GM23338 (cell line): Measurements from ENCODE around the gene IL5RA. TPM values are rescaled to one million over a fixed set of nuclear protein-coding genes. Genes with fewer than 3 reads are reported as not detected.

Source experiments
- ATAC-seq: fragments of 200-7000 bp; cut with Tn5 transposase; 3 replicates; pipeline ENCODE4 v1.9.1; 2020
- DNase-seq: peaks from one replicate; pipeline ENCODE4 v3.0.0-alpha.2; 2015; ENCODE audit warnings: low spot score
- H2AFZ ChIP-seq: fragments of 200-600 bp; sonication (generic); 2 replicates; pipeline ENCODE4 v1.8.0; 2016; ENCODE audit warnings: antibody characterized with exemption, mild to moderate bottlenecking, moderate library complexity
- H3F3A ChIP-seq: fragments of 200-600 bp; sonication (generic); replicated peaks from 2 replicates; pipeline ENCODE4 v1.8.0; 2017; ENCODE audit warnings: antibody characterized with exemption, mixed run types, low read depth
- H3K27ac ChIP-seq: fragments of 200-600 bp; sonication (generic); 2 replicates; pipeline ENCODE4 v1.6.1; 2016; ENCODE audit warnings: low read depth
- H3K27me3 ChIP-seq: fragments of 200-600 bp; sonication (generic); 2 replicates; pipeline ENCODE4 v1.8.0; 2016; ENCODE audit warnings: mild to moderate bottlenecking, mixed run types, moderate library complexity; ENCODE audit not compliant: insufficient read depth
- H3K36me3 ChIP-seq: fragments of 200-600 bp; sonication (generic); 2 replicates; pipeline ENCODE4 v1.8.0; 2016; ENCODE audit warnings: mild to moderate bottlenecking; ENCODE audit not compliant: insufficient read depth
- H3K4me1 ChIP-seq: fragments of 200-600 bp; sonication (generic); 2 replicates; pipeline ENCODE4 v1.8.0; 2016; ENCODE audit warnings: mild to moderate bottlenecking, moderate library complexity; ENCODE audit not compliant: insufficient read depth
- H3K4me2 ChIP-seq: fragments of 200-600 bp; sonication (generic); 2 replicates; pipeline ENCODE4 v1.7.1; 2017; ENCODE audit warnings: mixed run types
- H3K4me3 ChIP-seq: fragments of 200-600 bp; sonication (generic); 2 replicates; pipeline ENCODE4 v1.6.1; 2016; ENCODE audit warnings: mixed run types
- H3K79me2 ChIP-seq: fragments of 200-600 bp; sonication (generic); replicated peaks from 2 replicates; pipeline ENCODE4 v1.8.0; 2017; ENCODE audit warnings: mild to moderate bottlenecking; ENCODE audit not compliant: insufficient read depth
- H3K9me2 ChIP-seq: fragments of 200-600 bp; sonication (generic); 2 replicates; pipeline ENCODE4 v1.8.0; 2017; ENCODE audit not compliant: insufficient read depth
- H4K20me1 ChIP-seq: fragments of 200-600 bp; sonication (generic); replicated peaks from 2 replicates; pipeline ENCODE4 v1.8.0; 2017; ENCODE audit warnings: mild to moderate bottlenecking; ENCODE audit not compliant: insufficient read depth
- H3K27ac Mint-ChIP-seq: 2 replicates; pipeline ENCODE4 v1.8.0; 2020; ENCODE audit warnings: inconsistent platforms, mild to moderate bottlenecking, moderate library complexity, mixed read lengths
- H3K27me3 Mint-ChIP-seq: 3 replicates; pipeline ENCODE4 v1.8.0; 2022; ENCODE audit warnings: low read depth, mild to moderate bottlenecking, moderate library complexity, mixed read lengths, inconsistent platforms; ENCODE audit not compliant: insufficient read depth, poor library complexity
- H3K36me3 Mint-ChIP-seq: 3 replicates; pipeline ENCODE4 v1.8.0; 2021; ENCODE audit warnings: low read depth, mild to moderate bottlenecking, inconsistent platforms, moderate library complexity, mixed read lengths
- H3K4me1 Mint-ChIP-seq: 3 replicates; pipeline ENCODE4 v1.8.0; 2020; ENCODE audit warnings: mild to moderate bottlenecking, inconsistent platforms, mixed read lengths
- H3K4me3 Mint-ChIP-seq: 3 replicates; pipeline ENCODE4 v1.8.0; 2021; ENCODE audit warnings: moderate library complexity, mild to moderate bottlenecking, inconsistent platforms, mixed read lengths
- H3K9me3 Mint-ChIP-seq: 3 replicates; pipeline ENCODE4 v1.8.0; 2020; ENCODE audit warnings: moderate library complexity, mild to moderate bottlenecking, inconsistent platforms, mixed read lengths
- CREB1 ChIP-seq: fragments of 250-450 bp; sonication (Bioruptor Pico); IDR thresholded peaks from 2 replicates; pipeline ENCODE4 v1.5.0; 2020; ENCODE audit warnings: low read depth, mild to moderate bottlenecking, moderate library complexity
- CTCF ChIP-seq, 2 experiments: fragments of 200-600 bp in 1 of 2; sonication (generic) in 1 of 2; conservative IDR thresholded peaks; 2 replicates each; pipeline versions ENCODE4 v1.5.1 to v1.6.1; 2016 to 2017; ENCODE audit warnings: antibody characterized with exemption in 2 of 2, low read depth in 2 of 2, mild to moderate bottlenecking in 2 of 2, moderate library complexity in 1 of 2
- ETS1 ChIP-seq: IDR thresholded peaks from 2 replicates; pipeline ENCODE4 v1.6.1; 2016; ENCODE audit warnings: antibody characterized with exemption
- EZH2phosphoT487 ChIP-seq: fragments of 200-600 bp; sonication (generic); IDR thresholded peaks from one replicate; pipeline ENCODE4 v1.8.1; 2018; ENCODE audit warnings: antibody characterized with exemption; ENCODE audit not compliant: unreplicated experiment
- JUNB ChIP-seq: IDR thresholded peaks from one replicate; pipeline ENCODE4 v1.6.1; 2016; ENCODE audit warnings: antibody characterized with exemption; ENCODE audit not compliant: unreplicated experiment
- NANOG ChIP-seq: IDR thresholded peaks from 2 replicates; pipeline ENCODE4 v1.6.1; 2016; ENCODE audit warnings: antibody characterized with exemption, borderline replicate concordance
- ZNF114 ChIP-seq: fragments of 250-450 bp; sonication (Bioruptor Pico); IDR thresholded peaks from 2 replicates; pipeline ENCODE4 v1.5.0; 2020; ENCODE audit warnings: mild to moderate bottlenecking, moderate library complexity
- ZNF331 ChIP-seq: fragments of 250-450 bp; sonication (Bioruptor Pico); IDR thresholded peaks from 2 replicates; pipeline ENCODE4 v1.5.0; 2020; ENCODE audit warnings: low read depth, mild to moderate bottlenecking, moderate library complexity
- polyA plus RNA-seq: library from polyadenylated mRNA; unstranded; fragments of >200 nt; fragmentation: Nextera tagmentation; extraction: Ambion mirVana; gene quantifications from 2 replicates; pipeline ENCODE4 v1.2.1, GENCODE V29; 2016
- total RNA-seq: library from RNA; depleted of rRNA; stranded (reverse); fragments of >200 nt; shearing (Covaris generic); gene quantifications from 2 replicates; pipeline ENCODE4 v1.2.3, GENCODE V29; 2014
- TF ChIP-seq, protein P1 (sequence below): fragments of 250-450 bp; sonication (Bioruptor Pico); IDR thresholded peaks from 2 replicates; pipeline ENCODE4 v1.5.0; 2020; ENCODE audit warnings: mild to moderate bottlenecking, moderate library complexity
- TF ChIP-seq, protein P2 (sequence below): IDR thresholded peaks from one replicate; pipeline ENCODE4 v1.6.1; 2018; ENCODE audit warnings: antibody characterized with exemption; ENCODE audit not compliant: unreplicated experiment

Gene IL5RA
- total and polyA plus RNA-seq, 2 experiments from 2014 or later: 0.31 TPM; not detected in 1

GRCh38 chr3:3105815-3106214 is 4.4 kb downstream of the IL5RA start (continued):
- TF ChIP-seq, protein P1, sequence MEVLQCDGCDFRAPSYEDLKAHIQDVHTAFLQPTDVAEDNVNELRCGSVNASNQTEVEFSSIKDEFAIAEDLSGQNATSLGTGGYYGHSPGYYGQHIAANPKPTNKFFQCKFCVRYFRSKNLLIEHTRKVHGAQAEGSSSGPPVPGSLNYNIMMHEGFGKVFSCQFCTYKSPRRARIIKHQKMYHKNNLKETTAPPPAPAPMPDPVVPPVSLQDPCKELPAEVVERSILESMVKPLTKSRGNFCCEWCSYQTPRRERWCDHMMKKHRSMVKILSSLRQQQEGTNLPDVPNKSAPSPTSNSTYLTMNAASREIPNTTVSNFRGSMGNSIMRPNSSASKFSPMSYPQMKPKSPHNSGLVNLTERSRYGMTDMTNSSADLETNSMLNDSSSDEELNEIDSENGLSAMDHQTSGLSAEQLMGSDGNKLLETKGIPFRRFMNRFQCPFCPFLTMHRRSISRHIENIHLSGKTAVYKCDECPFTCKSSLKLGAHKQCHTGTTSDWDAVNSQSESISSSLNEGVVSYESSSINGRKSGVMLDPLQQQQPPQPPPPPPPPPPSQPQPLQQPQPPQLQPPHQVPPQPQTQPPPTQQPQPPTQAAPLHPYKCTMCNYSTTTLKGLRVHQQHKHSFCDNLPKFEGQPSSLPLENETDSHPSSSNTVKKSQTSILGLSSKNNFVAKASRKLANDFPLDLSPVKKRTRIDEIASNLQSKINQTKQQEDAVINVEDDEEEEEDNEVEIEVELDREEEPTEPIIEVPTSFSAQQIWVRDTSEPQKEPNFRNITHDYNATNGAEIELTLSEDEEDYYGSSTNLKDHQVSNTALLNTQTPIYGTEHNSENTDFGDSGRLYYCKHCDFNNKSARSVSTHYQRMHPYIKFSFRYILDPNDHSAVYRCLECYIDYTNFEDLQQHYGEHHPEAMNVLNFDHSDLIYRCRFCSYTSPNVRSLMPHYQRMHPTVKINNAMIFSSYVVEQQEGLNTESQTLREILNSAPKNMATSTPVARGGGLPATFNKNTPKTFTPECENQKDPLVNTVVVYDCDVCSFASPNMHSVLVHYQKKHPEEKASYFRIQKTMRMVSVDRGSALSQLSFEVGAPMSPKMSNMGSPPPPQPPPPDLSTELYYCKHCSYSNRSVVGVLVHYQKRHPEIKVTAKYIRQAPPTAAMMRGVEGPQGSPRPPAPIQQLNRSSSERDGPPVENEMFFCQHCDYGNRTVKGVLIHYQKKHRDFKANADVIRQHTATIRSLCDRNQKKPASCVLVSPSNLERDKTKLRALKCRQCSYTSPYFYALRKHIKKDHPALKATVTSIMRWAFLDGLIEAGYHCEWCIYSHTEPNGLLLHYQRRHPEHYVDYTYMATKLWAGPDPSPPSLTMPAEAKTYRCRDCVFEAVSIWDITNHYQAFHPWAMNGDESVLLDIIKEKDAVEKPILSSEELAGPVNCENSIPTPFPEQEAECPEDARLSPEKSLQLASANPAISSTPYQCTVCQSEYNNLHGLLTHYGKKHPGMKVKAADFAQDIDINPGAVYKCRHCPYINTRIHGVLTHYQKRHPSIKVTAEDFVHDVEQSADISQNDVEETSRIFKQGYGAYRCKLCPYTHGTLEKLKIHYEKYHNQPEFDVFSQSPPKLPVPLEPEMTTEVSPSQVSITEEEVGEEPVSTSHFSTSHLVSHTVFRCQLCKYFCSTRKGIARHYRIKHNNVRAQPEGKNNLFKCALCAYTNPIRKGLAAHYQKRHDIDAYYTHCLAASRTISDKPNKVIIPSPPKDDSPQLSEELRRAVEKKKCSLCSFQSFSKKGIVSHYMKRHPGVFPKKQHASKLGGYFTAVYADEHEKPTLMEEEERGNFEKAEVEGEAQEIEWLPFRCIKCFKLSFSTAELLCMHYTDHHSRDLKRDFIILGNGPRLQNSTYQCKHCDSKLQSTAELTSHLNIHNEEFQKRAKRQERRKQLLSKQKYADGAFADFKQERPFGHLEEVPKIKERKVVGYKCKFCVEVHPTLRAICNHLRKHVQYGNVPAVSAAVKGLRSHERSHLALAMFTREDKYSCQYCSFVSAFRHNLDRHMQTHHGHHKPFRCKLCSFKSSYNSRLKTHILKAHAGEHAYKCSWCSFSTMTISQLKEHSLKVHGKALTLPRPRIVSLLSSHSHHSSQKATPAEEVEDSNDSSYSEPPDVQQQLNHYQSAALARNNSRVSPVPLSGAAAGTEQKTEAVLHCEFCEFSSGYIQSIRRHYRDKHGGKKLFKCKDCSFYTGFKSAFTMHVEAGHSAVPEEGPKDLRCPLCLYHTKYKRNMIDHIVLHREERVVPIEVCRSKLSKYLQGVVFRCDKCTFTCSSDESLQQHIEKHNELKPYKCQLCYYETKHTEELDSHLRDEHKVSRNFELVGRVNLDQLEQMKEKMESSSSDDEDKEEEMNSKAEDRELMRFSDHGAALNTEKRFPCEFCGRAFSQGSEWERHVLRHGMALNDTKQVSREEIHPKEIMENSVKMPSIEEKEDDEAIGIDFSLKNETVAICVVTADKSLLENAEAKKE (CRISPR knock-in tag): no peak
- TF ChIP-seq ZNF331 (CRISPR knock-in tag): no peak

DNA sequence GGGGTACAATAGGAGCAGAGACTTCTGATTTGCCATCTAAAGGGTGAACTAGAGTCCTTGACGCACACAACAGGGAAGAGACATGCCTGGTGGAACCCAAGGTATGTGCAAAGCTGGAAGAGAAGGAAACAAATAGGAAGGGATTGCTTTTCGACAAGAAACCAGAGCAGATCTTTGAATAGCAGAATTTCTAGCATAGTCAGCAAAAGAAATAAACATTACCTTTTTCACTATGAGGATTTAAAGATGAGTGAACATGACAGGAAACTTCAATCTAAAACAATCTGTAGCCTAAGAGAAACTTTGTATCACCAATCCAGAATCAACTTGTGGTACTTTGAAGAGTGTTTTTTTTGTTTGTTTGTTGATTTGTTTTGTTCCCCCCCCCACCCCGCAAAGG is 4.9 kb downstream of the IL5RA start:
- DNase-seq: no peak
- Mint-ChIP-seq H3K27me3 (peaks cover 4% of the 10 kb centered on the region), H3K36me3 (peaks cover 15% of the 10 kb centered on the region), H3K4me3 (no peak overlapping the region), H3K27ac (no peak overlapping the region), H3K9me3 (peaks cover 91% of the 10 kb centered on the region), H3K4me1 (no peaks in the 10 kb centered on the region)
- no peaks in the 10 kb centered on the region for H3F3A ChIP-seq
- H4K20me1 ChIP-seq: no peaks in the 10 kb centered on the region
- H3K27ac ChIP-seq: no peak overlapping the region
- ATAC-seq: no peak
- H2AFZ ChIP-seq: peak overlapping the region; percentile 29; the same call in 1 of the 2 replicates
- peaks cover 8% of the 10 kb centered on the region; the same call in 1 of the 2 replicates for H3K4me1 ChIP-seq
- no peaks in the 10 kb centered on the region for H3K27me3 ChIP-seq
- no peak overlapping the region for H3K4me2 ChIP-seq
- 0 out of 2 replicates have a peak, but pooled peaks cover 6% of the 10 kb centered on the region for H3K9me2 ChIP-seq
- no peak overlapping the region for H3K4me3 ChIP-seq
- H3K36me3 ChIP-seq: no peaks in the 10 kb centered on the region
- no peaks in the 10 kb centered on the region for H3K79me2 ChIP-seq
- TF ChIP-seq CTCF (conservative IDR thresholded peaks at IDR 0.05; ENCODE audit: low read depth in 2 of 2) (no peak), ZNF114 (CRISPR knock-in tag) (no peak), JUNB (no peak), EZH2phosphoT487 (no peak), CREB1 (CRISPR knock-in tag) (no peak), NANOG (no peak), ETS1 (no peak), ZNF331 (CRISPR knock-in tag) (no peak)
- TF ChIP-seq, protein P2, sequence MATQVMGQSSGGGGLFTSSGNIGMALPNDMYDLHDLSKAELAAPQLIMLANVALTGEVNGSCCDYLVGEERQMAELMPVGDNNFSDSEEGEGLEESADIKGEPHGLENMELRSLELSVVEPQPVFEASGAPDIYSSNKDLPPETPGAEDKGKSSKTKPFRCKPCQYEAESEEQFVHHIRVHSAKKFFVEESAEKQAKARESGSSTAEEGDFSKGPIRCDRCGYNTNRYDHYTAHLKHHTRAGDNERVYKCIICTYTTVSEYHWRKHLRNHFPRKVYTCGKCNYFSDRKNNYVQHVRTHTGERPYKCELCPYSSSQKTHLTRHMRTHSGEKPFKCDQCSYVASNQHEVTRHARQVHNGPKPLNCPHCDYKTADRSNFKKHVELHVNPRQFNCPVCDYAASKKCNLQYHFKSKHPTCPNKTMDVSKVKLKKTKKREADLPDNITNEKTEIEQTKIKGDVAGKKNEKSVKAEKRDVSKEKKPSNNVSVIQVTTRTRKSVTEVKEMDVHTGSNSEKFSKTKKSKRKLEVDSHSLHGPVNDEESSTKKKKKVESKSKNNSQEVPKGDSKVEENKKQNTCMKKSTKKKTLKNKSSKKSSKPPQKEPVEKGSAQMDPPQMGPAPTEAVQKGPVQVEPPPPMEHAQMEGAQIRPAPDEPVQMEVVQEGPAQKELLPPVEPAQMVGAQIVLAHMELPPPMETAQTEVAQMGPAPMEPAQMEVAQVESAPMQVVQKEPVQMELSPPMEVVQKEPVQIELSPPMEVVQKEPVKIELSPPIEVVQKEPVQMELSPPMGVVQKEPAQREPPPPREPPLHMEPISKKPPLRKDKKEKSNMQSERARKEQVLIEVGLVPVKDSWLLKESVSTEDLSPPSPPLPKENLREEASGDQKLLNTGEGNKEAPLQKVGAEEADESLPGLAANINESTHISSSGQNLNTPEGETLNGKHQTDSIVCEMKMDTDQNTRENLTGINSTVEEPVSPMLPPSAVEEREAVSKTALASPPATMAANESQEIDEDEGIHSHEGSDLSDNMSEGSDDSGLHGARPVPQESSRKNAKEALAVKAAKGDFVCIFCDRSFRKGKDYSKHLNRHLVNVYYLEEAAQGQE: no peak
